ENCODE measurements around the gene RNF157. TPM values are rescaled to one million over a fixed set of nuclear protein-coding genes. Genes with fewer than 3 reads are reported as not detected.

The RNF157 gene
- total and polyA plus RNA-seq, 2 of the 13 experiments (the other 11 are each of a cell fraction or from before 2014, with no cell fraction given): 0.44 to 1.5 TPM

GRCh38 chr17:76237859-76238313 is 2.4 kb downstream of the RNF157 start (continued):
- TF ChIP-seq FOXO4 (CRISPR knock-in tag; conservative IDR thresholded peaks at IDR 0.05) (no peak), MIXL1 (CRISPR knock-in tag; IDR thresholded peaks at IDR 0.05) (peak; percentile 84), HDAC2 (CRISPR knock-in tag; IDR thresholded peaks at IDR 0.05) (peak; percentile 70), ZNF12 (CRISPR knock-in tag; IDR thresholded peaks at IDR 0.05) (no peak), GATA4 (IDR thresholded peaks at IDR 0.05; ENCODE audit: borderline replicate concordance, low read depth) (no peak), HHEX (CRISPR knock-in tag; IDR thresholded peaks at IDR 0.05) (peak; percentile 90), ZNF101 (CRISPR knock-in tag; IDR thresholded peaks at IDR 0.05; ENCODE audit: borderline replicate concordance, low read depth) (no peak), ZFP91 (CRISPR knock-in tag; IDR thresholded peaks at IDR 0.05; ENCODE audit: borderline replicate concordance) (no peak), ERF (CRISPR knock-in tag; IDR thresholded peaks at IDR 0.05) (peak; percentile 64; the same call in 1 of the 2 replicates), JUN (CRISPR knock-in tag; IDR thresholded peaks at IDR 0.05) (peak; percentile 51; the same call in 1 of the 2 replicates), FOXM1 (CRISPR knock-in tag; IDR thresholded peaks at IDR 0.05) (no peak), RERE (CRISPR knock-in tag; IDR thresholded peaks at IDR 0.05; ENCODE audit: low read depth) (peak; percentile 78; the same call in 1 of the 2 replicates), POGZ (CRISPR knock-in tag; IDR thresholded peaks at IDR 0.05) (peak; percentile 67; the same call in 1 of the 2 replicates), ISL2 (CRISPR knock-in tag; IDR thresholded peaks at IDR 0.05) (peak; percentile 61), FOXP4 (CRISPR knock-in tag; IDR thresholded peaks at IDR 0.05) (peak; percentile 46), ONECUT2 (CRISPR knock-in tag; IDR thresholded peaks at IDR 0.05) (0 out of 2 replicates have a peak, but pooled peaks have one; percentile 16), MED1 (CRISPR knock-in tag; IDR thresholded peaks at IDR 0.05) (peak; percentile 84), POLR2A (IDR thresholded peaks at IDR 0.05; ENCODE audit: insufficient read depth in 1 of 2, low read depth in 2 of 2, low read length in 2 of 2) (no peak), ZBTB34 (CRISPR knock-in tag; IDR thresholded peaks at IDR 0.05) (peak; percentile 65; the same call in 1 of the 2 replicates), HMGA1 (CRISPR knock-in tag; conservative IDR thresholded peaks at IDR 0.05) (no peak)
